GM20431 (cell line): ENCODE measurements around the gene KCNK1.

ENCODE experiments used
- in situ Hi-C: fragments of 300-500 bp; cut with MseI, MboI; formaldehyde crosslinking; loops from one replicate; pipeline ENCODE4 v1.15.0; 2020; ENCODE audit warnings: low sequenced_read_pairs; ENCODE audit not compliant: unreplicated experiment

Gene KCNK1

DNA sequence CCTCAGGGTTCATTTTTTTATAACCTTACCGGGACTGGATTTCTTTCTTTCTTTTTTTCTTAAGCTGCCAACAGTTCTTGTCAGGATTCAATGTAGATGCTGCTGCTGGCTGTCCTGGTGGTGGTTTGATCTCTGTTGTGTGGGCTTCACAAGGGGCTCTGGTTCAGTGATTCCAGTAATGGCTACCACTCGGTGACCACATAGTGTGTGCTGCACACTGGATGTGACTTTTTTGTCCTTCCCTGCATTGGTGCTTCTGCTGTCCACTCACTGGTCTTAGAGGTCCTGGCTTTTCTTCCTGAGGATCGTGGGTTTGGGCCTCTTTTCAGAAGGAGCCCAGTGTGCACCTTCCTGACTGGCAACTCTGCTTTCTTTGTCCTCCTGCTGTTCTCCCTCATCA, 18.5 kb downstream of the KCNK1 start:
- in situ Hi-C loops: no loop called here

DNA sequence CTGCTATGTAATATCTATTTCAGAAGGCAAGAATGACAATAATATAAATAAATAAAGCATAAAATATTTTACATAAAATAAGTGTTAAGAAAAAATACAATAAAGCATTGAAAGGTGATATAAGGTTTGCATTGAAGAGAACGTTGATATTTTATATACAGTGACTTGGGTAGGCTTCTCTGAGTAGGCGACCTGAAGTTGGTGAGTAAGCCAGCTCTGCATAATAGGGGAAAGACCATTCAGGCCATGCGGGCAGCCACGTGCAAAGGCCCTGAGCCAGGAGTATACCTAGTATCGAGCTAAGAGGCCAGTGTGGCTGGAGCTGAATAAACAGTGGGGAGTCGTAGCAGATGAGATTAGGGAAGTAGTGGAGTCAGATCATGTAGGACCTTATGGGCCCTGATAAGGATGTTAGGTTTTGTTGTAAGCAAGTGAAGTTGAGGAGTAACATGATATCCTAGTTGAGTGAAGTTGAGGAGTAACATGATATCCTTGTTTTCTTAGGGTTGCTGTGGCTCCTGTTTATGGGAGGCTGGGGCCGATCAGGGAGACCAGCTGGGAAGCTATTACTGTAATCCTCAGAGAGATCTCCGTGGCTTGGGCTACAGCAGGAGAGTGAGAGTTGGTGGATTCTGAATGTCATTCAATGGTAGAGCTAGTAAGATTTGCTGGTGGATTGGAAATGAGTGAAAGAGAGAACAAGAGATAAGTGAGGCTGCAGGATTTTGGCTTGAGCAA, 22.0 kb downstream of the KCNK1 start:
- in situ Hi-C loops: no loop called here

DNA sequence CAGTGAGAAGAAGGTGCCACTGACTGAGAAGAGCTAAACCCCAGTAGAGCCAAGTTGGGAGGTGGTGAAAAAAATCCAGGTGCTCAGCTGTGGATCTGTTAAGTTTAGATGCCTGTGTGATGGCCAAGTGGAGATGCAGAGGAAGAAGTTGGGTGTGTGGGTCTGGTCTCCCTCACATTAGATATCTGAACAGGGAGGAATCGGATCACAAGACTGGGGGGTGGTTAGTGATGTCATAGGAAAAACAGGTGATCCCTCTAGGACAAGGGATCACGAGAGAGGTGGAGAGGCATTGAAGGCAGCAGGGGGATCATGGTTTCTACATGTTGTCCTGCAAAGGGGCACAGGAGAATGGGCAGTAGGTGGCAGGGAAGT, 22.6 kb downstream of the KCNK1 start:
- in situ Hi-C loops: no loop called here

DNA sequence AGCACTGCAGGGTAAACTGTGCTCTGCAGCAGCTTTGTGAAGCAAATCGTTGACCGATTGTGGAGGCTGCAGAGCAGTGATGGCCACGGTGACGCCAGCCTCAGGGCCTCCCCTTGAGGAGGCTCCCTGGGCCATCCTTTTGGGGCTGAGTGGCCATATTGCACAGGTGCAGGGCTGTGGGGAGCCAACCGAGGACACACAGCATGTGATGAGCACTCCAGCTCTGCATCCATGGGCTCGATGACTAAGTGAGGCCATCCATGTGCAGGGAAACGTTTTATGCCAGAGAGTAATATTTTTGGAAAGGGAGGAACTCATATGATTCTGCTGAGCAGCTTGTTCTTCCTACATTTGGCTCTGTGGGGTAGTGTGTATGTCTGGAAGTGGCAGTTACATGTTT, 24.6 kb downstream of the KCNK1 start:
- in situ Hi-C loops: no loop called here

DNA sequence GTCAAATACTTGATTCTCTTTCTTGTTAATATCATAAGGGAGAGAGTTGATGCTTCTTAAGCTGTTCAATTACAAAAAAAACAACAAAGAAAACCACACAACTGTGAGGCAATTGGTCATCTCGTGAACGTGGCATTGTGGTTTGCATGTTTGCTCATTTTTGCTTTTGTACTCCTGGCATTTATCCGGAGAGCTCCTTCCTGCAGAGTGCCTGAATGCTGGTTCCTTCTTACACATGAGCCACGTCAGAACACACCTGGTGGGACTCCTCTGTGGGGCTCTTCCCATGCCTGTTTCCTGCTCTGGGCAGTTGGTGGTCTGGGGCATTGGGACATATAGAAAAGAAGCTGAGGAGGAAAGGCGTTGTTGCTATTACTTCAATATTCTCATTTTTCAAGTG, 25.7 kb downstream of the KCNK1 start:
- in situ Hi-C loops: no loop called here

DNA sequence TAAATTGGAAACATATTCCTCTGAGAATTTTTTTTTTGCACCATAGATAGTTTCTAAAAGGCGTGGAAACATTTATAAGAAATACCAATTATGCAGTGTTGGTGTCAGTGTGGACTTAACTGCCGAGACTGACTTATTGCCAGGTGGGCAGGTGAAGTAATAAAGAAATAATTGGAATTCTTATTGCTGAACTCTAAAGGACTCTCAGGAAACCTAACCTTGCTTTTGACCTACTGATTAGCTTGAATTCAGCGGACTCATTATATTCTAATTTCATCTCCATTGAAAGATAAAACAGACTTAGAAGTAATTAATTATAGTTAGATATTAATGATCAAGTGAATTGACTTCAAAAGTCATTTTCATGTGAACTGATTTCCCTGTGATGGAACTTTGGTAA, 26.3 kb downstream of the KCNK1 start:
- in situ Hi-C loops: no loop called here

DNA sequence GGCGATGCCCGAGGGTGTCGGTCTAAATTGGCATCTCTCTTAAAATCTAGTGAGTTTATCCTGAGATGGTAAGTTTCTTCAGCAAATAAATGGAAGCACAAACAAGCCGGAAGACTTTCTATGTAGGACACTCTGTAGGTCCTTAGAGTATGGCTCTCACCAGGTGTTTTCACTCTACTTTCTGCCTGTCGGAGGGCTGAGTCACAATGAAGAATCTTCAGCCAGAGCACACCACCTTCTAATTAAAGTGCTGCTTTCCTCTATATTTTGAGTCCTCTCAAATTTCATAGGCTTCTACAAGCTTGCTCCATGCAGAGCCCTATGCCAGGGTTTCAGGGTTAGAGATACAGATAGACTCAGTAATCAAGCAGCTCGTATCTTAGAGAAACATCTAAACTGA, 27.1 kb downstream of the KCNK1 start:
- in situ Hi-C loops: no loop called here

DNA sequence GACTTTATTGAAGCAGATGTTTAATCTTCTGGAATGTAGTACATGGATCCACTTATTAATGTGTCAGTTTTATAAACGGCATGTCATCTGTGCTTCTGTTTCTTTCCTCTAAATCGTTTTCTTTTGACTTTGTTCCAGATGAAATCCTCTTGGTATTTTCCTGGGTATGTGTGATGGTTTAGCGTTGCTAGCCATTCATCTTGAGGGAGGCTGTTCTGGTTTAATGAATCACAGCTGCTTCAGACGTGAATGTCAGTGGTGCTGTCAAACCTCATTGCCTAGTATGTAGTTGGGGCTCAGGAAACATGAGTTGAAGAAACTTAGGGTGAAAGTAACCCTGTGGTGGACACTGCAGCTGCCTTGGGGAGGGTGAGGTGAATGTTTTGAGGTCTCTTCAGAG, 33.2 kb downstream of the KCNK1 start:
- in situ Hi-C loops: no loop called here

DNA sequence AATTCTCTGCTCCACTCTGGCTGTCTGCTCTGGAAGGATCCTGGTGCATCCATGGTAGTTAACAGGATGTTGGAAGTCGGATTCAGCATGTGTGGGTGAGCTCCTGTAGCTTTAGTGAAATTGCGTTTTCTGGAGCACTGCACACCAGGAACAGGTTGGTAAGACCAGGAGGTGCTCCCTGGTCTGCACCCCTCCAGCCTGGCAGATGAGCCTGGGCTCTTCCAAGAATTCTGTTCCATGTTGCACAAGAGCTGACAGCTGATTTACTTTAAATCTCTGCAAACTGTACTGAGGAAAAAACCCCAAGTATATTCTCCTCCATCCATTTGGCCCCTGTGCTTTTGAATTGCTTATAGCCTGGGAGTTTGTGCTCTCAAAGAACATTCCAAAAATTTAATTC, 33.7 kb downstream of the KCNK1 start:
- in situ Hi-C loops: no loop called here

DNA sequence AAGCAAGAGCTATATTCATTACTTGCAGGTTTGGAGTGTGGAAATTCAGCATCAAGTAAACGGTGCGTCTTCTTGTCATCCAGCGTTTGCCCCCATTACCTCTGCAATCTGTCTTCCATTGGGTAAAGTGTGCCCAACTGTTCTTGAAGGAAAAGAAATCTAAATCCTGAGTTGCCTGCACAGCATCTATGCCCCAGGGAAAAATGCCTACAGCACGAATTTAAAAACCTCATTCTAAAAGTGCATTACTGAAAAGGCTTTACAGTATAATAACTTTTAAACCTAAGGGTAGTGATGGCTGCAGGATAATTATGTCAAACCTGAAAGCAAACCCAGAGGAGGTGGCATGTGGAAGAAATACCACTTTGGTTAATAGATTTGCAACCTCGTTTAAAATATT, 37.2 kb downstream of the KCNK1 start:
- in situ Hi-C loops: no loop called here

DNA sequence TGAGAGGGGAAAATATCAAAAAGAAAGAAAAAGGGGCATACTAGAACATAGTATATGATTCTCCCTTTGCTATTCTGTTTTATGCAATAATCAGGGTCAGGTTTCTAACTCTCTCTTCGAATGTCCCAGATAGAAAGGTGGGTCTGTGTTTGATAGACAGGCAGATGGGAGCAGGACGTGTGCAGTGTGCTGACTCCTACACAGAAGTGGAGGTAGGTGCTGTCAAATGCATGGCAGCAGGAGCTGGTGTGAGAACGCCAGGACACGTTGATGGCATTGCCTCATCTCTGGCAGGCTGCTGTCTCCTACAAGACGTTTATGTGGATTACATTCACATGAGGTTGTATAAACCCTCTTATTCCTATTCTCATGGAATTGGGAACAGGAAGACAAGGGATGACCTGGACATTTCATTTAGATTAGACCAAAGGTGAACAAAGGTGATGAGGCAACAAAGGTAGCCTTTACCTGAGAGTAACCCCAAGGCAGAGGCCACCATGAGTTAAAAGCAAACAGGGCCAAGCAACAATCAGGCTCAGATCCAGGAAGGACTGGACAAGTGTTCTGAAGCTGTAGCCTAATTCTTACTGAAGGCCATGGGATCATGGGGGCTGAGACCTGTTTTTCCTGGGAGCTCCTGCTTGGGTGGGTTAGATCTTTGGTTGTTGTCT, 37.8 kb downstream of the KCNK1 start:
- in situ Hi-C loops: no loop called here

DNA sequence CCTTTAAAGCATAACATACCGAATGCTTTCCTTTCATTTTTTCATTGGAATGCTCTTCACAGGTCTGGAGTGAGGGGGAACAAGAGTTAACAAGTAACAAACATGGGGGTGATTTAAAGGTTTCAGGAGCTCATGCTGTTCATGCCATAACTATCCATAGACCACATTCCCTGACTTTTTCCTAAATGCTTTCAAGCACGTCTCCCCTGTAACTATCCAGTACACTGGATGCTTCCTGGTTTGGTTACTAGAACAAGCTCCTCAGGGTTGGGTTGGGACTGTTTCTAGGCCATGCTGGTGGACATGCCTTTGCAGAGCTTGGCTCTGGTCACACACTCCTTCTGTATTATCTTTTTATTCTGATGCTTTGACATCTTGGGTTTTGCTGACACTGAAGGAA, 38.6 kb downstream of the KCNK1 start:
- in situ Hi-C loops: no loop called here

DNA sequence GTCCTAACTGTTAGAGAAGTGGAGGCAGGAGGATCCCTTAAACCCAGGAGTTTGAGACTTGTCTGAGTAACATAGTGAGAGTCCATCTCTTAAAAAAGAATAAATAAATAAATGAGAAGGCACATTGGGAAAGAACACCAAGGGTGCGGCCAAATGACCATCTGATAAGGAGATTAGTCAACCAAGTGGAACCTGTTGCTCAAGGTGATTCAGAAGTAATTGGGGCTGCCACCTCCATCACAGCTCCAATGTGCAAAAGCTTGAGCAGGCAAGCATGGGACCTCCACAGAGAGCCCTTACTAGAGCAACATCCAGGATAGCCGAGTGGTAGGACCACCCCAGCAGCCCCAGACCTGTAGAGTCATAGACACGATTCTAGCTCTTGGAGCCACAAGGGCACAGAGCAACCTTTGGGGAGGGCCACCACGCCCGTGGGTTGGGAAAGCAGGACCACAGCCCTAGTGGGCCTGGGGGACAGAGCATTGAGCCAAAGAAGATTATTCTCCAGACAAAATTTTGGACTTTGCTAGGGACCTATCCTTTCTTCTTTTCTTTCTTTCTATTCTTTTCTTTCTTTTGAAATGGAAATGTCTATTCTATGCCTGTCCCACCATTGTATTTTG, 40.9 kb downstream of the KCNK1 start:
- in situ Hi-C loops: no loop called here

DNA sequence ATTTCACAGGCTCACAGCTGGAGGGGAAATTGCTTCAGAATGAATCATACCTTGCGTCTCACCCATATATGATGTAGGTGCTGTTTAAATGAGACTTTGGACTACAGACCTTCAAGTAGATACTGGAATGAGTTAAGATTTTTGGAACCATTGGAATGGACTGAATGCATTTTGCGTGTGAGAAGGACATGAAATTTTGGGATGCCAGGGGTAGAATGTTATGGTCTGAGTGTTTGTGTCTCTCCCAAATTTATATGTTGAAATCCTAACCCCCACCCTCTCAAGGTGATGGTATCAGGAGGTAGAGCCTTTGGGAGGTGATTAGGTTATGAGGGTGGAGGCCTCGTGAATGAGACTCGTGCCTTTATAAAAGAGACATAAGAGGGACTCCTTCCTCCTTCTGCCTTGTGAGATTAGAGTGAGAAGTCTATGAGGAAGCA, 41.4 kb downstream of the KCNK1 start:
- in situ Hi-C loops: no loop called here

DNA sequence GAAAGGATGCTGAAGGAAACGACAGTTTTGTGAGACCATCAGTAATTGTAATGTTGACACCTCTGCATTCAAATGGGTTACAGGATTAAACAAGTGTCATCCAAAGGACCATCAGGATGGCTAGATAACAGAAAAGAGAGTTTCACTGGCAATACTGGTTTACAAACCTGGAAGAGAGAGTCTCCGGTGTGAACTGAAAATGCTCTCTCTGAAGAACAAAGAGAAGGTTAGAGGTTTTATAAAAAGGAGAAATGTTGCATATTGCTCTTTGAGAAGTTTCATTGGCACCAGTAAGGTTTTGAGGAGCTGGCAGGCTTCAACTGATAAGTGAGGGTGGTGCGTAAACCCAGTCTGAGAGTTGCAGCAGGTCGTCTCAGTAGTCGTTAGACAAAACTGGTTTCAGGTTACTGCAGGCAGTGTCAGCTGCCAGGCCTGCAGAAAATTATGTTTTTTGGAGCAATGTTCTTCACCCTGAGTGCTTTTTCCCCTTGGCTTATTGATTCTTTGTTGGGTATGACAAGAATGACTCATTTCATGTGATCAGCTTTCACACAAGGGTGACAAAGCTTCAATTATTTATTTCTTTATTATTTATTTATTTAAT, 42.2 kb downstream of the KCNK1 start:
- in situ Hi-C loops: no loop called here

DNA sequence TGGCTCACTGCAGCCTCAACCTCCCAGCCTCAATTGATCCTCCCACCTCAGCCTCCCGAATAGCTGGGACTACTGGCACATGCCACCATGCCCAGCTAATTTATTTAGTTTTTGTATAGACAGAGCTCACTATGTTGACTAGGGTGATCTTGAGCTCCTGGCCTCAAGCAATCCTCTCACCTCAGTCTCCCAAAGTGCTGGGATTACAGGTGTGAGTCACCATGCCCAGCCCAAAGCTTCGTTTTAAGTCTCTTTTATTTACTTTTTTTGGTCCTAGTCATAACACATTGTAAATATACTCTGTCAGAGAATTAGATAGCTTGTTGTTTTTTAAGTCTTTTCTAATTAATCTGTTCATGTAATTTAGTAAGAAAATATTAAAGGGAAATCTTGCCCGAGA, 42.8 kb downstream of the KCNK1 start:
- in situ Hi-C loops: no loop called here

DNA sequence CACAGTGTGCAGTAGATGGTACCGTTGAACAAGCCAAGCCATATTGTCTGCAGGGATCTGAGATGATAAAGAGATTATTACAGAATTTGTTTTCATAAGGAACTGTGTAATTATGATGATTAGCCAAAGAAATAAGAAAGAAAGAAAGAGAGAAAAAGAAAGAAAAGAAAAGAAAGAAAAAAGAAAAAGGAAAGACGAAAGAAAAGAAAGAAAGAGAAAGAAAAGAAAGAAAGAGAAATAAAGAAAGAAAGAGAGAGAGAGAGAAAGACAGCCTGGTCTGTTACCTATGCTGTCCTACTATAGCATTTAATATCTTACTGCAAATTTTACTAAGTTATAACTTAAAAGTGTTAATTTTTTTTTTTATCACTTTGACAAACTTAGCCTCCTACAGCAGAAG, 43.6 kb downstream of the KCNK1 start:
- in situ Hi-C loops: no loop called here

DNA sequence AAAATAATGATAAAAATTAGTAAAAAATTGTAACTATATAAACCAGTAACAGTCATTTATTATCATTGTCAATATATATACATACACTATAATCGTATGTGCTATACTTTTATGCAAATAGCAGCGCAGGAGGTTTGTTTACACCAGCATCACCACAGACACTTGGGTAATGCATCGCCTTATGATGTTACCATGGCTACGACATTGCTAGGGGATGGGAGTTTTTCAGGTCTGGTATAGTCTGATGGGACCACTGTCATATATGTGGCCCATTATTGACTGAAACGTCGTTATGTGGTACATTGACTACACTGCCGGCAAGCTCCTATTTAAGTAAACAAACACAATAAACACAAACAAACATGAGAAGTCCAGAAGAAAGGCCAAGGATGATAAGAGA, 45.6 kb downstream of the KCNK1 start:
- in situ Hi-C loops: no loop called here

DNA sequence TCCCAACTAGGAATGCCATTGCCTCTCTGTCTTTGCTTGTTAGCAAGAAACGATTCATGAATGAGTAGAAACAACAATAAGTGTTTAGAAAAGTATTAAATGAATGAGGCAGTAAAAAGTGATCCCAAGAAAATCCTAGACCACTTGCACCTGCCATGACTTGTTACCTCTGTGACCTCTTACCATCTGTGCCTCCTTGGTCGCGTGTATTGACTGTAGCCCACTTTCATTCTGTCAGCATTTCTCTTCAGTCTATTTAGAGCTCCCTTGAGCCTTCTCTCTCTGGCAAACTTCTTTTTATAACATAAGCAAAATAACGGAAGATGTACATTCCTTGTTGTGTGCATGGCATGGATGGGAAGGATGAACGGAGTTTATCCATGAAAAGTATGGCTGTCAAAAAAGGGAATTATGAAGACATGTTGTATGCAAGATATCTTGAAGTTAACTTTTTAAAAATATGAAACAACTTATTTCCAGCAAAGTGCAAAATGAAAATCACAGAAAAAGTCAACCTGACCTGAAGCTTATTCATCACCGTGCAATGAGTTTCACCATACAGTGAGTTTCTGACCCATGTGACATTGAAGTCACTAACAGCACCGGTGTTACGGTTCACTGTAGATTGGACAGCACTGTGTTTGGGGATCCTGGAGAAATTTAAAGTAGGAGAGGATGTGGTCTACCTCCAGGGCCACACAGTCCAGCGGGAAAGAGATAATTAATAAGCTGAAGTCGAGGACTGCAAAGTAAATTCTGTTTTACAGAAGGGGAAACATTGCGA, 47.7 kb downstream of the KCNK1 start:
- in situ Hi-C loops: no loop called here

DNA sequence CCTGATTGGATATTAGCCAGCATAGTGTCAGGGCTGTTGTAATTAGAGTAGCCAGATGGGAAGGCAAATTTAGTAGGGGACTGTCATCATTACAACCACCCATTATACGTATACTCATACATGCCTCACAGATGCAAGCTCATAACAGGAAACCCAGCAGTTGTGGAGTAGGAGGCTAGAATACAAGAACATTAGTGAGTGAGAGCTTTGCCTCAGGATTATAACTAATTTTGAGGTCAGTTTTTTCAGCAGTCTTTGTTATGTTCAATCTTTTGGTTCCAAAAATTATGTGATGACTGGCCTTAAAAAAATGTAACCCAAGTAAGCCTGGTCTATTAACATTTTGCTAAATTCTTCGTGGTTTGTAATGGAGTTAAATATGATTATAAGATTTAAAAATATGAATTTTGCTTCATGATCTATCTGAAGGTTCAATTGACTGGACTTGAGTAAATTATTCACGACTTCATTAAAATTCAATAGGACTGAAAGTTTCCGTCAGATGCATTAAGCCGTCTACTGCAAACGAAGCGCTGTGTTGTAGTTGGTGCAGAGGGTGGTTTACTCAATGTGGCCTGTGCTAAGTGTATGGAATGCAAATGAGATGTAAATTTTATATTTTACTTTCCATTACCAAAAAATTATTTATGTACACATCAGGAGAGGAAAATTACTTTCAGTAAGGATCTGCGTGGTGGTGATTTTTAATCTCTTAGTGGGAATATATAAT, 48.8 kb downstream of the KCNK1 start:
- in situ Hi-C loops: no loop called here
